HG03103 (cell line): ENCODE data around the gene TP53I3.
A peak's percentile ranks its signal among the peaks of the same experiment; 100 is the strongest.
"Not testable (repeated sequence)": the region's sequence is repeated elsewhere in the genome, so short reads cannot be mapped to it uniquely, and the experiment has no call there.

Experiments
- ATAC-seq: cut with Tn5 transposase; IDR thresholded peaks from one replicate; pipeline ENCODE4 v1.9.1; 2021; ENCODE audit warnings: low read depth; ENCODE audit not compliant: unreplicated experiment

TP53I3 gene

DNA sequence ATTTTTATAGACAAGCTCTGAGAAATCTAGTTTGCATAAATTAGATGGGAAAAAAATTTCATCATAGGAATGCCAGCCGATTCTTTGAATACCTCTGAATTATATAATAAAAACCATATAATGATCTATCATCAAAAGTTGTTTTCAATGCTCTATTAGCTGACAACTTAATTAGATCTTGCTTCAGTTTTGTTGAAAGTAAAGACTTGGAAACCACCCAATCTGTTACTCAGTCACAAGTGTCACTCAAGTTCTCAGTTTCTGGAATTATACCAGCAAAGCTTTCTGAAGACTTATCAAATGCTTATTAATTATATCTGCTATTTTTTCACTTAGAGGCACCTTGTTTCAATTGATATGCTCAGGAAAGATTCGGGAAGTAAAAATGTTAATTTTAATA is 17.4 kb upstream of the TP53I3 start:
- ATAC-seq: no peak

GRCh38 chr2:24100732-24101131 is 16.1 kb upstream of the TP53I3 start:
- not testable (repeated sequence) for ATAC-seq

- not testable (repeated sequence) for ATAC-seq
Measured at GRCh38 chr2:24095171-24095677, 10.6 kb upstream of the TP53I3 start.

GRCh38 chr2:24093270-24093669 is 8.6 kb upstream of the TP53I3 start:
- ATAC-seq: not testable (repeated sequence)

GRCh38 chr2:24088821-24089359 is 4.3 kb upstream of the TP53I3 start:
- ATAC-seq: no peak

DNA sequence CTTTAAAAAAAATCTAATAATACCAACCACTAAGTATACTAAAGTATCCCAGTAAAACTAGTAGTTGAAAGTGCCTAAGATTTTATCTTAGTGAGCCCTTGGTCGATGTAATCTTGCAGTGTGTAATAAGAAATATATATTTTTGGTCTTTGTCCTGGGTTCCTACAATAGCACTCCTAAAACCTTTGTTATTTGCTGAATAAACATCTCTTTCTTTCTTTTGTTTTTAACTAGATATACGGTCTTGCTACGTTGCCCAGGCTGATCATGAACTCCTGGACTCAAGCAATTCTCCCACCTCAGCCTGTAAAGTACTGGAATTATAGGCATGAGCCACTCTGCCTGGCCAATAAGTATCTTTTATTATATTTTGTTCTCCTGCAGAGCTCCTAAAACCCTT is 2.4 kb upstream of the TP53I3 start:
- ATAC-seq: no peak

- no peak for ATAC-seq
Measured at GRCh38 chr2:24086241-24086640, 1.6 kb upstream of the TP53I3 start.

GRCh38 chr2:24085200-24085489 is 511 bp upstream of the TP53I3 start:
- no peak for ATAC-seq

DNA sequence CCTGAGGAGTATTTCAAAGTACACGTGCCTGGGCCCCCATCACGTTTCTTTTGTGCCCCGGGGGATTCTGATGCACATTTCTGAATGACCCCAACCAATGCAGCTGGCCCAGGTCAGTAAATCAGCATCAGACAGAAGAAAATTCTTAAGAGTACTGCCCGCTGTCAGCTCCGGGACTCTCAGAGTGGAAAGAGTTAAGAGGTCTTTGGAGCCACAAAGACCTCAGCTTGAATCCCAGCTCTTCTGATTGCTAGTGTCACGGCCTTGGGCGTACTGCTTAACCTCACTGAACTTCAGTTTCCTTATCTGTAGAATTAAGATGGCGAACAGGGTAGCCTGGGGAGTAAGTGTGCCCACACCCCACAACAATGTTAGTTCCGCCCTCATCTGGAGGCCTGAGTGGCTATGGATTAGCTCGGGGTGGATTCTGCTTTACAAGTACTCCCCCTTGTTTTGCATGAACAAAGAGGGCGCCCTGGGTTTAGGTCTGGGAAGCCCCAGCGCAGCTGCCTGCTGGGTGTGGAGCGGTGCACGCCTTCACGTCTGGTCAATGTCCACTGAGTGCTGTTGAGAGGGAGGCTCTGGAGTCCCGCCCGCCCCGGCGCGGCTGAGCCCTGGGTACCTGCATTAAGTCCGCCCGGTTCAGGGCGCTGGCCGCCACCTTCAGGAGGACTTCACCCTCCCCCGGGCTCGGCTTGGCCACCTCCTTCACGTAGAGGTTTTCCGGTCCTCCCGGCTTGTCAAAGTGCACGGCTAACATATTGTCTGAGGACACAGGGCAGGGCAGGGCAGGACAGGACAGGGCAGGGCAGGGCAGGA is 858 bp downstream of the TP53I3 start:
- peak; percentile 72 for ATAC-seq

GRCh38 chr2:24082787-24083566 is 1.7 kb downstream of the TP53I3 start:
- ATAC-seq: no peak

DNA sequence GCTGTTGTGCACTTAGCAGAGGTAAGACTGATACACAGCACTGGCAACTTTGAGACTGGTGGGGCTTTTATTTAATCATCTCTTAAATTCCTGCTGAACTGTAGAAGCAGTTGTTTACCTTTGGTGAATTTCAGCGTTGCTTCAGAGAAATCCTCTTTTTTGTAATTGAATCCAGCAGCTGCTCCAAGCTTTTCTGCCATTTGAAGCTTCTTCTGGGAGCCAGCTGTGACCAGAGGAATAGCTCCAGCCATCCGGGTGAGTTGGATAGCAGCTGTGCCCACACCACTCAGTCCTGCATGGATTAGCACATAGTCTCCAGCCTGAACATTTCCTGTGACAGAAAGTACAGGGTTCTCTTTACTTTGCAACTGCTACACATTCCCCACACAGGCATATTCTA is 3.9 kb downstream of the TP53I3 start:
- ATAC-seq: no peak

DNA sequence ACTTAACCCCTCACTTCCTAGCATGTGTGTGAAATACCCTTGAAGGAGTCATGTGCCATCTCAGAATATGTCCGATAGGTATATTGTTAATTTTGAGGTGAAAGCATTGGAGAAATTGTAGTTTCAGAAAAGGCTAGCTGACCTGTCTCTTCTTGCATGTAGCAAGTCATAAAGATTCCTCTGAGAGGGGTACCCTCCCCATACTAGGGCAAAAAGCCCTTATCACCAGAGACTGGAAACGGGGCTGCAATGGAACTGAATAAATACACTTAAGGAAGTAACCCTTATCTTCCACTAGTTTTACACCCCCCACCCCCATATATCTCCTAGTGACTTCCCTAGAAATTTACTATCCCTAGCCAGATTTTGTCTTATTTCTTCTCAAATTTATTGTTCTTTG is 6.8 kb downstream of the TP53I3 start:
- no peak for ATAC-seq

DNA sequence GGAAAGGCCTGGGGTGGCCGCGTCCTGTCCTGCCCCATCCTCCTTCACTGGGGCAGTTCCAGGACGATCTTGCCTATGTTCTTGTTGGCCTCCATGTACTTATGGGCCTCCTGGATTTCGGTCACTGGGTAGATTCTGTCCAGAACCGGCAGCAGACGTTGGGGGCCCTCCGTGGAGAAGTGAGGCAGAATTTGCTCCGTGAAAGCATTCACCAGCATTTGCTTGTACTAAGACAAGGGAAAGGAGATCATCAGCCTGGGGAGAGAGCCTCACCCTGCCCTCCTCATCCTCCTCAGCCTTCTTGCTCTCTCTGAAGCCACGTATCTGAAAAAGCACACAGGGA is 7.1 kb downstream of the TP53I3 start:
- ATAC-seq: no peak

DNA sequence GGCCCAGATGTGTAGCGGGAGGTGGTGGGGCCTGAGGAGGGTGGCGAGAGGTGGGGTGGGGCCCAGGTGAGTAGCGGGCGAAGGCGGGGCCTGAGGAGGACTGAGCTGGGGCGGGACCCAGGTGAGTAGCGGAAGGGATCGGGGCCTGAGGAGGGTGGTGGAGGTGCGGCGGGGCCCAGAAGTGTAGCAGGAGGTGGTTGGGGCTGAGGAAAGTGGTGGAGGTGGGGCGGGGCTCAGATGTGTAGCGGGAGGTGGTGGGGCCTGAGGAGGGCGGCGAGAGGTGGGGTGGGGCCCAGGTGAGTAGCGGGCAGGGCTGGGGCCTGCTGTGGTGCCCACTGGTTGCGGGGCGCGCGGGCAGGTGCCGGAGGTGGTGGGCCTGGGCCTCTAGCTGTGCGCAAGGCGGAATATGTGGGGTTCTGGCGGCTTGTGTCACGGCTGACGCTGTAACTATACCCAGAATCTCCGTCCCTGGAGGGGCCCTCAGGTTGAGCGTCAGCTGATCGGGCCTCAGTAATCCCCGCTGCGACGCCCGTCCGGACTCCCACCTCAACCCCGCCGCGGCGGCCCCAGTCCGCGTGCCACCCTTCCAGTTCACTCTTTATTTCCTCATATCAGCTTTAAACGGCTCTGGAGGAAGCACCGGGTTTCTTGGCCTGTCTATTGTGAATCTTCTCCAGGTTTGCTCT is 7.6 kb downstream of the TP53I3 start:
- peak; percentile 1 for ATAC-seq

DNA sequence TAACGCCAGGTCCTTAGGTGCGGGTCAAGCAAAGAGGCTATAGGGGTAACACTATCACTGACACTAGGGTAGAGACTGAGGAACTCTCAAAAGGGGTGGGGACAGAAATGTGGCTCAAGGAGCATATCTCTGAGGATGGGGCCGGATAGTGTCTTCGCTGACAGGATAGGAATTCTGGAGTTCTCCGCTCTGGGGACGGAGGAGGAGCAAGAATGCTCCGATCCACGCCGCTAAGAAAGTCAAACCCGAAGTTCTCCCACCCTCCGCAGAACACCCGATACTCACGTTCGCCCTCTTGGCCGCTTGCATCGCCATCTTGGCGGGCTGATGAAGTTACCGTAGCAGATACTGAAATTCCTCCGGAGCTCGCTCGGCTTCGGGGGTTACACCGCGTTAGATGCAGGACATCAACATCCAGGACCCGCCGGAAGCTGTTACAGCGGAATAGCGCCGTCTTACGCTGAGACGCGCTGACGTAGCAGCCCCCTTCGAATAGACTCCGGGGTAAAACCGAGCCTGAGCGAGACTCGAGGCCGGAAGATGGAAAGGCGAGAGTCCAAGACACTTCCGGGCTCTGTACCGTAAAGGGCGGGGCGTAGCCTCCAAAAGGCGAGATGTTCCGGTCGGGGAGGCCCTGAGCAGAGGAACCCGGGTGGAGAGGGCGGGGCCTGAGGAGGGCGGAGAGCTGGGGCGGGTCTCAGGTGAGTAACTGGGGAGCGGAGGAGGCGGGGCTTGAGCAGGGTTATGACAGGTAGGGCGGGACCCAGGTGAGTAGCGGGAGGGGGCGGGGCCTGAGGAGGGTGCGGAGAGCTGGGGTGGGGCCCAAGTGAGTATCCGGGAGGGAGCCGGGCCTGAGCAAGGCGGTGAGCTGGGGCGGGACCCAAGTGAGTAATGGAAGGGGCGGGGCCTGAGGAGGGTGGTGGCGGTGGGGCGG is 8.5 kb downstream of the TP53I3 start, which contains the start of gene SF3B6:
Gene SF3B6 (minus strand): TSS at position 412 of the 934 bp plus-strand sequence. CDS start 97 bp downstream, at position 315.
- ATAC-seq: peak; percentile 90

DNA sequence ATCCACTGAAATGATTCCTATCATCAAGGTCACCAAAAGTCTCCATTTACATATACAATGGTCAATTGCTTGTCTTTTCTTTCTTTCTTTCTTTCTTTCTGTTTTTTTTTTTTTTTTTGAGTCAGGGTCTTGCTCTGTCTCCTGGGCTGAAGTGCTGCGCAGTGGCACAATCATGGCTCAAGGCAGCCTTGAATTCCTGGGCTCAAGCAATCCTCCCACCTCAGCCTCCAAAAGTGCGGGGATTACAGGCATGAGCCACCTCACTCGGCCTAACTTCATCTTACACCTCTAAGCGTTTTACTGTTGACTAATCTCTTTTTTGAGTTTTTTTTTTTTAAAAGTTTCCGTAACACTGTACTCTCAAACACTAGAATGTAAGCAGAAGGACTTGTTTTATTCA is 9.4 kb downstream of the TP53I3 start:
- ATAC-seq: no peak

- ATAC-seq: no peak
Measured at GRCh38 chr2:24073816-24074215, 10.8 kb downstream of the TP53I3 start.

GRCh38 chr2:24072259-24072658 is 12.4 kb downstream of the TP53I3 start:
- ATAC-seq: no peak

DNA sequence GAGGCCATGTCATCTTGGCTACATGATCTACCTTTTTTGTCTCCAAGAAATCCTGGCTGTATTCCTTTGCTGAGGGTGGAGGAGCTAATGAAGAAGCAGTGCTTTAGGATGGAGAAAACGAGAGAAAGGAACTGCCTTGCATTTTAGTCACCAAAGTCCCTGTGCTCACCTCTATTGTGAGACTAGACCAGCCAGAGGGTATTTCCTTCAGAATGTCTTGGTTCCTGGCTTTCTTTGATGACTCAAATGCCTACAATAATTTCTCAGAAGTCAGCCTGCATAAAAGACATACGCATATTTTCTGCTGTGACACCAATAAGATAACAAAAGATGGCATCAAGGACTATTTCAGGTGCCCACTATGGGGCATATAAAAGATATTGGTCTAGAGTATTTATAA is 19.3 kb downstream of the TP53I3 start:
- no peak for ATAC-seq
